H9 (cell line): ENCODE measurements around the gene PCDHGC5. TPM values are rescaled to one million over a fixed set of nuclear protein-coding genes. Genes with fewer than 3 reads are reported as not detected.
A peak's percentile ranks its signal among the peaks of the same experiment; 100 is the strongest.

Source experiments
- DNase-seq: peaks from one replicate; pipeline ENCODE4 v3.0.0-alpha.2; 2017
- H2AFZ ChIP-seq: one replicate; pipeline ENCODE4 v1.6.1; 2013; ENCODE audit warnings: mild to moderate bottlenecking, low read length, control low read depth, moderate library complexity
- H2AK5ac ChIP-seq: 2 replicates; pipeline ENCODE4 v1.6.1; 2013; ENCODE audit warnings: low read length, control low read depth, mixed read lengths; ENCODE audit not compliant: insufficient read length
- H2BK120ac ChIP-seq: one replicate; pipeline ENCODE4 v1.6.1; 2013; ENCODE audit warnings: low read depth, mild to moderate bottlenecking, low read length, control low read depth, inconsistent platforms; ENCODE audit not compliant: poor library complexity, severe bottlenecking
- H2BK12ac ChIP-seq: 2 replicates; pipeline ENCODE4 v1.6.1; 2013; ENCODE audit warnings: low read length, control low read depth, mixed read lengths, low read depth; ENCODE audit not compliant: insufficient read length
- H2BK15ac ChIP-seq: 2 replicates; pipeline ENCODE4 v1.6.1; 2013; ENCODE audit warnings: low read depth, low read length, control low read depth
- H2BK20ac ChIP-seq: one replicate; pipeline ENCODE4 v1.6.1; 2013; ENCODE audit warnings: low read depth, mild to moderate bottlenecking, low read length, control low read depth, inconsistent platforms; ENCODE audit not compliant: poor library complexity, severe bottlenecking
- H2BK5ac ChIP-seq: 2 replicates; pipeline ENCODE4 v1.6.1; 2013; ENCODE audit warnings: low read length, control low read depth, mixed read lengths; ENCODE audit not compliant: insufficient read length
- H3K14ac ChIP-seq: 2 replicates; pipeline ENCODE4 v1.6.1; 2013; ENCODE audit warnings: low read length, control low read depth; ENCODE audit not compliant: insufficient read depth
- H3K18ac ChIP-seq: 2 replicates; pipeline ENCODE4 v1.6.1; 2013; ENCODE audit warnings: low read depth, mild to moderate bottlenecking, mixed read lengths, low read length, control low read depth; ENCODE audit not compliant: insufficient read length
- H3K23ac ChIP-seq: 2 replicates; pipeline ENCODE4 v1.6.1; 2013; ENCODE audit warnings: low read length, control low read depth, mixed read lengths, low read depth; ENCODE audit not compliant: insufficient read length
- H3K23me2 ChIP-seq: 2 replicates; pipeline ENCODE4 v1.6.1; 2013; ENCODE audit warnings: low read depth, mild to moderate bottlenecking, mixed read lengths, low read length, control low read depth; ENCODE audit not compliant: insufficient read length, poor library complexity, severe bottlenecking
- H3K27ac ChIP-seq: 2 replicates; pipeline ENCODE4 v1.5.1; 2013; ENCODE audit warnings: low read length, control low read depth, mixed read lengths, low read depth; ENCODE audit not compliant: insufficient read length
- H3K27me3 ChIP-seq: 2 replicates; pipeline ENCODE4 v1.6.1; 2013; ENCODE audit warnings: low read length, control low read depth, inconsistent platforms; ENCODE audit not compliant: insufficient read depth
- H3K4ac ChIP-seq: 2 replicates; pipeline ENCODE4 v1.6.1; 2013; ENCODE audit warnings: low read depth, mild to moderate bottlenecking, control low read depth, inconsistent platforms, low read length, moderate library complexity
- H3K4me1 ChIP-seq: 2 replicates; pipeline ENCODE4 v1.6.1; 2013; ENCODE audit warnings: low read length, control low read depth, inconsistent platforms; ENCODE audit not compliant: insufficient read depth
- H3K4me2 ChIP-seq: 2 replicates; pipeline ENCODE4 v1.6.1; 2013; ENCODE audit warnings: low read length, control low read depth, mixed read lengths; ENCODE audit not compliant: insufficient read length, insufficient read depth
- H3K56ac ChIP-seq: 2 replicates; pipeline ENCODE4 v1.6.1; 2013; ENCODE audit warnings: low read depth, mild to moderate bottlenecking, mixed read lengths, low read length, control low read depth; ENCODE audit not compliant: insufficient read length
- H3K79me1 ChIP-seq: 2 replicates; pipeline ENCODE4 v1.6.1; 2013; ENCODE audit warnings: low read depth, mild to moderate bottlenecking, moderate library complexity, low read length, control low read depth, inconsistent platforms; ENCODE audit not compliant: insufficient read depth, poor library complexity, severe bottlenecking
- H3K79me2 ChIP-seq: 2 replicates; pipeline ENCODE4 v1.6.1; 2013; ENCODE audit warnings: low read length, control low read depth, inconsistent platforms; ENCODE audit not compliant: insufficient read depth
- H3K9ac ChIP-seq: 2 replicates; pipeline ENCODE4 v1.6.1; 2013; ENCODE audit warnings: low read length, control low read depth, mixed read lengths; ENCODE audit not compliant: insufficient read length; ENCODE audit errors: extremely low read depth
- H3K9me3 ChIP-seq: one replicate; pipeline ENCODE4 v1.6.1; 2013; ENCODE audit warnings: low read depth, low read length, inconsistent platforms; ENCODE audit not compliant: control insufficient read depth
- H3T11ph ChIP-seq: one replicate; pipeline ENCODE4 v1.6.1; 2013; ENCODE audit warnings: mild to moderate bottlenecking, low read length, control low read depth, inconsistent platforms
- H4K20me1 ChIP-seq: one replicate; pipeline ENCODE4 v1.6.1; 2013; ENCODE audit not compliant: control insufficient read depth, insufficient read length, insufficient read depth
- H4K5ac ChIP-seq: 2 replicates; pipeline ENCODE4 v1.6.1; 2013; ENCODE audit warnings: low read depth, mild to moderate bottlenecking, mixed read lengths, low read length, control low read depth; ENCODE audit not compliant: insufficient read length
- H4K8ac ChIP-seq: replicated peaks from 2 replicates; pipeline ENCODE4 v1.6.1; 2013; ENCODE audit warnings: low read length, control low read depth, mixed read lengths, low read depth; ENCODE audit not compliant: insufficient read length
- H4K91ac ChIP-seq: 2 replicates; pipeline ENCODE4 v1.6.1; 2013; ENCODE audit warnings: low read depth, mild to moderate bottlenecking, moderate library complexity, mixed read lengths, low read length, control low read depth; ENCODE audit not compliant: insufficient read length
- H3K27ac Mint-ChIP-seq, 3 experiments: 2 replicates in 2 of 3; 3 replicates in 1 of 3; pipeline ENCODE4 v1.8.0; 2020 to 2021; ENCODE audit warnings: mixed read lengths in 3 of 3, mild to moderate bottlenecking in 1 of 3, moderate library complexity in 1 of 3
- H3K27me3 Mint-ChIP-seq: 2 replicates; pipeline ENCODE4 v1.8.0; 2021; ENCODE audit warnings: low read depth, mild to moderate bottlenecking, moderate library complexity, mixed read lengths
- H3K36me3 Mint-ChIP-seq, 3 experiments: 2 replicates in 2 of 3; 3 replicates in 1 of 3; pipeline ENCODE4 v1.8.0; 2020 to 2021; ENCODE audit warnings: low read depth in 3 of 3, mixed read lengths in 3 of 3; ENCODE audit not compliant: insufficient read depth in 1 of 3
- H3K4me1 Mint-ChIP-seq, 2 experiments: 2 replicates each; pipeline ENCODE4 v1.8.0; 2020; ENCODE audit warnings: mixed read lengths in 2 of 2
- H3K4me3 Mint-ChIP-seq, 2 experiments: 2 replicates in 1 of 2; 3 replicates in 1 of 2; pipeline ENCODE4 v1.8.0; 2020 to 2021; ENCODE audit warnings: mild to moderate bottlenecking in 2 of 2, mixed read lengths in 2 of 2, moderate library complexity in 1 of 2
- H3K9me3 Mint-ChIP-seq, 2 experiments: 2 replicates in 1 of 2; 3 replicates in 1 of 2; pipeline ENCODE4 v1.8.0; 2020; ENCODE audit warnings: mild to moderate bottlenecking in 2 of 2, mixed read lengths in 2 of 2, moderate library complexity in 1 of 2
- CTCF ChIP-seq: fragments of 200-600 bp; sonication (generic); conservative IDR thresholded peaks from 3 replicates; pipeline ENCODE4 v1.8.0; 2021; ENCODE audit warnings: antibody characterized with exemption, mild to moderate bottlenecking
- WGBS: extraction: QIAGEN DNeasy Blood & Tissue Kit; methylation state at CpG from one replicate; pipeline ENCODE4 v1.1.7; 2013; ENCODE audit warnings: missing lambda C conversion rate, low lambda C conversion rate, mixed read lengths; ENCODE audit not compliant: insufficient read length; ENCODE audit errors: extremely low coverage; 5-methylcytosine and 5-hydroxymethylcytosine counted together
- total RNA-seq: library from RNA; stranded (reverse); gene quantifications from 2 replicates; pipeline ENCODE4 v1.2.1, GENCODE V29; 2021

The PCDHGC5 gene
- total RNA-seq, 1 experiment from 2014 or later: 0.66 TPM

DNA sequence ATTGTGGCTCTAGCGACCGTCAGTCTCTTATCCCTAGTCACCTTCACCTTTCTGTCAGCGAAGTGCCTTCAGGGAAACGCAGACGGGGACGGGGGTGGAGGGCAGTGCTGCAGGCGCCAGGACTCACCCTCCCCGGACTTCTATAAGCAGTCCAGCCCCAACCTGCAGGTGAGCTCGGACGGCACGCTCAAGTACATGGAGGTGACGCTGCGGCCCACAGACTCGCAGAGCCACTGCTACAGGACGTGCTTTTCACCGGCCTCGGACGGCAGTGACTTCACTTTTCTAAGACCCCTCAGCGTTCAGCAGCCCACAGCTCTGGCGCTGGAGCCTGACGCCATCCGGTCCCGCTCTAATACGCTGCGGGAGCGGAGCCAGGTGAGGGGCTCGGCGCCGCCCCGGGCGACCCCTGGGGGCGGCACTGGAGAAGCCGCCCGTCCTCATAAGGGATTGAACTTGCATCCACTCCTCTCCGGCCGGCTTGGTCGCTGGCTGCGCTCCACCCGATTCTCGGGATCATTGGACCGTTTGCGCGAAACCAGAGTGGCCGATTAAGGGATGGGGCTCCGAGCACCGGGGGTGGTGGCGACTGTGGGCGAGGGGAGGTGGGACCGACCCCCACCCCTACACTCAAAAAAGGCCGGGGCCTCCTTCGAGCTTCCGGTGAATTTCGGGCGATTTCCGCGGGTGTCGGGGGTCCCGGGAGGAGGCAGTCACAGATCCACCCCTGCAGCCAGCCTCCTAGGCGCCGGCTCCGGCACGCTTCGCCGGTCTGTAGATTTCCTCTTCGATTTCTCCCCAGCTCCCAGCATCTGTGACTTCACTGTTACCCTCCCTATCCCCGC is 2.7 kb downstream of the PCDHGC5 start:
- no peaks in the 10 kb centered on the region for H3K79me1 ChIP-seq
- no peak overlapping the region for H2BK15ac ChIP-seq
- H2AK5ac ChIP-seq: no peak overlapping the region
- H4K8ac ChIP-seq: no peak overlapping the region
- no peak overlapping the region for H3K4me2 ChIP-seq
- peaks cover 12 to 17% (median 13%) of the 10 kb centered on the region in 3 experiments; a peak in 6 of 7 replicates for H3K36me3 Mint-ChIP-seq
- TF ChIP-seq CTCF: no peak
- H2BK120ac ChIP-seq: no peak overlapping the region
- peak overlapping the region; percentile 63; the same call in 1 of the 2 replicates for H3K14ac ChIP-seq
- H3K9me3 ChIP-seq: no peaks in the 10 kb centered on the region
- no peak overlapping the region for H3K23ac ChIP-seq
- no peak for DNase-seq
- peaks cover 19% of the 10 kb centered on the region for H3K4me1 ChIP-seq
- H3K18ac ChIP-seq: no peak overlapping the region
- no peak overlapping the region for H2BK20ac ChIP-seq
- no peak overlapping the region for H3T11ph ChIP-seq
- H3K4me3 Mint-ChIP-seq: no peak overlapping the region
- H3K79me2 ChIP-seq: no peaks in the 10 kb centered on the region; the same call in 1 of the 2 replicates
- no peak overlapping the region for H4K91ac ChIP-seq
- peaks cover 4% of the 10 kb centered on the region; the same call in 1 of the 2 replicates for H3K27me3 ChIP-seq
- H3K27ac ChIP-seq: no peak overlapping the region
- H4K20me1 ChIP-seq: no peaks in the 10 kb centered on the region
- no peak overlapping the region for H3K56ac ChIP-seq
- no peaks in the 10 kb centered on the region for H3K9me3 Mint-ChIP-seq
- H3K27me3 Mint-ChIP-seq: peaks cover 8% of the 10 kb centered on the region
- no peak overlapping the region for H3K27ac Mint-ChIP-seq
- no peak overlapping the region for H3K9ac ChIP-seq
- peaks cover 14% of the 10 kb centered on the region for H3K23me2 ChIP-seq
- WGBS: no CpG with 5 or more reads among the region's 66 CpGs
- no peak overlapping the region for H4K5ac ChIP-seq
- H2BK5ac ChIP-seq: no peak overlapping the region
- H2BK12ac ChIP-seq: no peak overlapping the region
- H2AFZ ChIP-seq: no peak overlapping the region
- no peak overlapping the region for H3K4ac ChIP-seq
- H3K4me1 Mint-ChIP-seq: peaks cover 38 to 39% of the 10 kb centered on the region in 2 experiments
